ENCODE results near the gene DDT.

GRCh38 chr22:24010018-24010391 is 35.8 kb upstream of the DDT start:
- TF ChIP-seq, protein P1, sequence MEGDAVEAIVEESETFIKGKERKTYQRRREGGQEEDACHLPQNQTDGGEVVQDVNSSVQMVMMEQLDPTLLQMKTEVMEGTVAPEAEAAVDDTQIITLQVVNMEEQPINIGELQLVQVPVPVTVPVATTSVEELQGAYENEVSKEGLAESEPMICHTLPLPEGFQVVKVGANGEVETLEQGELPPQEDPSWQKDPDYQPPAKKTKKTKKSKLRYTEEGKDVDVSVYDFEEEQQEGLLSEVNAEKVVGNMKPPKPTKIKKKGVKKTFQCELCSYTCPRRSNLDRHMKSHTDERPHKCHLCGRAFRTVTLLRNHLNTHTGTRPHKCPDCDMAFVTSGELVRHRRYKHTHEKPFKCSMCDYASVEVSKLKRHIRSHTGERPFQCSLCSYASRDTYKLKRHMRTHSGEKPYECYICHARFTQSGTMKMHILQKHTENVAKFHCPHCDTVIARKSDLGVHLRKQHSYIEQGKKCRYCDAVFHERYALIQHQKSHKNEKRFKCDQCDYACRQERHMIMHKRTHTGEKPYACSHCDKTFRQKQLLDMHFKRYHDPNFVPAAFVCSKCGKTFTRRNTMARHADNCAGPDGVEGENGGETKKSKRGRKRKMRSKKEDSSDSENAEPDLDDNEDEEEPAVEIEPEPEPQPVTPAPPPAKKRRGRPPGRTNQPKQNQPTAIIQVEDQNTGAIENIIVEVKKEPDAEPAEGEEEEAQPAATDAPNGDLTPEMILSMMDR (IDR thresholded peaks at IDR 0.05): no peak
- TF ChIP-seq POLR2A (IDR thresholded peaks at IDR 0.05): no peak
- TF ChIP-seq EP300 (IDR thresholded peaks at IDR 0.05): no peak
